Activated CD8-positive, alpha-beta T cell treated with anti-CD3 and anti-CD28 coated beads for 36 hours (primary cell): Measurements from ENCODE around the gene CENPS. TPM values are rescaled to one million over a fixed set of nuclear protein-coding genes. Genes with fewer than 3 reads are reported as not detected.

Experiments used
- ATAC-seq: fragments of 200-7000 bp; cut with Tn5 transposase; one replicate; pipeline ENCODE4 v1.10.0; 2021; ENCODE audit warnings: mild to moderate bottlenecking, moderate library complexity
- CTCF ChIA-PET: fragments of 350-600 bp; sonication (Branson Sonifier 250); formaldehyde crosslinking; loops from one replicate; lab custom pipeline; 2021; ENCODE audit warnings: antibody characterized with exemption; lab: Charles Lee
- POLR2A ChIA-PET: fragments of 350-600 bp; sonication (Branson Sonifier 250); formaldehyde crosslinking; loops from one replicate; lab custom pipeline; 2021; ENCODE audit warnings: antibody characterized with exemption; lab: Charles Lee
- DNase-seq: peaks from one replicate; pipeline ENCODE4 v3.0.0-alpha.2; 2020
- H3K27ac Mint-ChIP-seq: one replicate; pipeline ENCODE4 v1.8.0; 2021; ENCODE audit warnings: mild to moderate bottlenecking, mixed read lengths
- H3K27me3 Mint-ChIP-seq: one replicate; pipeline ENCODE4 v1.8.0; 2021; ENCODE audit warnings: mixed read lengths
- H3K36me3 Mint-ChIP-seq: one replicate; pipeline ENCODE4 v1.8.0; 2021; ENCODE audit warnings: low read depth, mixed read lengths
- H3K4me1 Mint-ChIP-seq: one replicate; pipeline ENCODE4 v1.8.0; 2021; ENCODE audit warnings: low read depth, mixed read lengths
- H3K4me3 Mint-ChIP-seq: one replicate; pipeline ENCODE4 v1.8.0; 2021; ENCODE audit warnings: mild to moderate bottlenecking, moderate library complexity, mixed read lengths
- H3K9me3 Mint-ChIP-seq: one replicate; pipeline ENCODE4 v1.8.0; 2021; ENCODE audit warnings: mixed read lengths
- intact Hi-C: fragments of 100-400 bp; cut with micrococcal nuclease; formaldehyde crosslinking; loops from one replicate; pipeline ENCODE4 v1.10.0; 2022
- total RNA-seq, 2 experiments: library from RNA; stranded (reverse); gene quantifications; one replicate each; pipeline ENCODE4 v1.2.3, GENCODE V29; 2021
- TF ChIP-seq, protein P1 (sequence below): fragments of 200-600 bp; IDR thresholded peaks from one replicate; pipeline ENCODE4 v1.8.0; 2022; ENCODE audit warnings: antibody characterized with exemption, mild to moderate bottlenecking

Gene CENPS
- total RNA-seq, 2 experiments from 2014 or later = 18.3 to 19.4 TPM

DNA sequence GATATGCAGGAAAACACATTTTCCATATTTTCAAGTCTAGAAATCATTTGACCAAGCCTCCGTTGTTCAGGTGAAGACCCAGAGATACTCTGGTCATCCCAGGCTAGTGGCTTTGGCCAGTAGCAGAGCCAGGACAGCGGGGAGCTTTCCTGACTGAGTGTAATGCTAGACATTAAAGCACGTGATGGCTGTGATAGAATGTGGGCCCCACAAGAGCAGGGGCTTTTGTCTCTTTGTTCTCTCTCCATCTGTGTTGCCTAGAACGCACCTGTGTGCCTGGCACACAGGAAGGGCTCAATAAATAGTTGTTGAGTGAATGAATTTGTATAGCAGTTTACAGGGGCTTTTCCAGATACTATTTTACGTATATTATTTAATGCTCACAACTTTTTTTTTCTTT, 10.6 kb downstream of the CENPS start:
- POLR2A ChIA-PET = no interaction called here
- Mint-ChIP-seq H3K4me3 (no peak overlapping the region), H3K36me3 (peaks cover 2% of the 10 kb centered on the region), H3K27me3 (no peaks in the 10 kb centered on the region), H3K9me3 (no peaks in the 10 kb centered on the region), H3K4me1 (no peaks in the 10 kb centered on the region), H3K27ac (no peak overlapping the region)
- DNase-seq (no peak), ATAC-seq (no peak)
- TF ChIP-seq, protein P1, sequence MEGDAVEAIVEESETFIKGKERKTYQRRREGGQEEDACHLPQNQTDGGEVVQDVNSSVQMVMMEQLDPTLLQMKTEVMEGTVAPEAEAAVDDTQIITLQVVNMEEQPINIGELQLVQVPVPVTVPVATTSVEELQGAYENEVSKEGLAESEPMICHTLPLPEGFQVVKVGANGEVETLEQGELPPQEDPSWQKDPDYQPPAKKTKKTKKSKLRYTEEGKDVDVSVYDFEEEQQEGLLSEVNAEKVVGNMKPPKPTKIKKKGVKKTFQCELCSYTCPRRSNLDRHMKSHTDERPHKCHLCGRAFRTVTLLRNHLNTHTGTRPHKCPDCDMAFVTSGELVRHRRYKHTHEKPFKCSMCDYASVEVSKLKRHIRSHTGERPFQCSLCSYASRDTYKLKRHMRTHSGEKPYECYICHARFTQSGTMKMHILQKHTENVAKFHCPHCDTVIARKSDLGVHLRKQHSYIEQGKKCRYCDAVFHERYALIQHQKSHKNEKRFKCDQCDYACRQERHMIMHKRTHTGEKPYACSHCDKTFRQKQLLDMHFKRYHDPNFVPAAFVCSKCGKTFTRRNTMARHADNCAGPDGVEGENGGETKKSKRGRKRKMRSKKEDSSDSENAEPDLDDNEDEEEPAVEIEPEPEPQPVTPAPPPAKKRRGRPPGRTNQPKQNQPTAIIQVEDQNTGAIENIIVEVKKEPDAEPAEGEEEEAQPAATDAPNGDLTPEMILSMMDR = no peak
- intact Hi-C loops = no loop called here
- CTCF ChIA-PET = interaction anchor here (1.3 kb wide), 1 partner anchor 231 kb away, joined by 3 read pairs; no protein-coding TSS in a partner anchor

DNA sequence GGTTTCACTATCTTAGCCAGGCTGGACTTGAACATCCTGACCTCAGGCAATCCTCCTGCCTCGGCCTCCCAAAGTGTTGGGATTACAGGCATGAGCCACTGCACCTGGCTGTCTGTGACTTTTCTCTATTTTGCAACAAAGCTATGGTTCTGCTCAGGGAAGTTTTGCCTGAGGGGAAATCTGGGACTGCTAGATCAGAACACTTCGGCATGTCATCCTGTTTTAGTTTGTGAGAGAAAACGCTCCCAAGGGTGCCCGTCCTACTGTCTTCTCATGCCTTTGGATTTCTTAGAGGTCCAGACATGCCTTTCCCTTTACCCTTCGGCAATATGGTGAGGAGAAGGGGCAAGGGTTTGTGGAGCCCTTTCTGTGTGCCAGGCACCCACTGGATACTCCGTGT, 14.0 kb downstream of the CENPS start:
- Mint-ChIP-seq H3K4me1 (no peaks in the 10 kb centered on the region), H3K9me3 (no peaks in the 10 kb centered on the region), H3K4me3 (no peak overlapping the region), H3K27me3 (no peaks in the 10 kb centered on the region), H3K36me3 (peaks cover 2% of the 10 kb centered on the region), H3K27ac (no peak overlapping the region)
- no peak for DNase-seq
- TF ChIP-seq, protein P1 = no peak
- ChIA-PET CTCF (no interaction called here), POLR2A (no interaction called here)
- intact Hi-C loops = no loop called here
- ATAC-seq = no peak

DNA sequence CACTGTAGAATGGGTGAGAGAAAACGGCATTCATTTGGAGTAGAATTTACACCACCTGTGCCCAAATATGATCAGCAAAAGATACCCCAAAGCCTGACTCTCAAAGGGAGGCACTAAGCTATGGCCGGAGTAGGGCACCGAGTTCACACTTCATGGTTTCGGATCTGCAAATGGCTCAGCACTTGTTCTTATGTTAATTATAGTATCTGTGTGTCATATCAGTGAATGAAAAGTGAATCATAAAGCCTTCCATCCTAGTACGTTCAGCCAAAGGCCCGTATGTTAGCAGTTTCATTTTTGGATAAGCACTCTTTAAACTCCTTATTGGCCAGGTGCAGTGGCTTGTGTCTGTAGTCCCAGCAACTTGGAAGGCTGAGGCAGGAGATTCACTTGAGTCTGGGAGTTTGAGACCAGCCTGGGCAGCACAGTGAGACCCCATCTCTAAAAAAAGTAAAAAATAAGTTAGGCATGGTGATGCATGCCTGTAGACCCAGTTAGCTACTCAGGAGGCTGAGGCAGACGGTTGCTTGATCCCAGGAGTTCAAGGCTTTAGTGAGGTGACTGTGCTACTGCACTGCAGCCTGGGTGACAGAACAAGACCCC, 14.7 kb downstream of the CENPS start:
- TF ChIP-seq, protein P1 = no peak
- ChIA-PET CTCF (no interaction called here), POLR2A (no interaction called here)
- DNase-seq (no peak), ATAC-seq (peak; percentile 34)
- Mint-ChIP-seq H3K9me3 (no peaks in the 10 kb centered on the region), H3K4me1 (no peaks in the 10 kb centered on the region), H3K27me3 (no peaks in the 10 kb centered on the region), H3K27ac (no peak overlapping the region), H3K36me3 (peaks cover 2% of the 10 kb centered on the region), H3K4me3 (no peak overlapping the region)
- intact Hi-C loops = no loop called here

DNA sequence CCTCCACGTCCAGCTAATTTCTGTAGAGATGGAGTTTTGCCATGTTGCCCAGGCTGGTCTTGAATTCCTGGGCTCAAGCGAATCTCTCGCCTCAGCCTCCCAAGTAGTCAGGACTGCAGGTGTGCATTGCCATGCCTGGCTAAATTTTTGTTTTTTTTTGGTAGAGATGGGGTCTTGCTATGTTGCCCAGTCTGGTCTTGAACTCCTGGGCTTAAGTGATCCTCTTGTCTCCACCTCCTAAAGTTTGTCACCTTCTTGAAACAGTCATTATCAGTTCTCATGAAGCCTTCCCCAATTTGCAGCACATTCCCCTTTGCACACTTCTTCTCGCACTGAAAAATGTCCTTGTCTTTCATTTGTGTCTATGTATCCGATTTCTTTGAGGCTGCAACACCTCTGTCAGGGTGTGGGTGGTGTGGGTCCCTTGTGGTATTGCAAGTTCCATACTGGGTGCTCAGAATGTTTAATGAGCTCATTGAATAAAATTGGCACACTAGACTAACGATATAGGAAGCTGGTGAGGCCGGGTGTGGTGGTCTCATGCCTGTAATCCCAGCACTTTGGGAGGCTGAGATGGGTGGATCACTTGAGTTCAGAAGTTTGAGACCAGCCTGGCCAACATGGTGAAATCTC, 16.7 kb downstream of the CENPS start:
- Mint-ChIP-seq H3K4me3 (no peak overlapping the region), H3K4me1 (no peaks in the 10 kb centered on the region), H3K27ac (no peak overlapping the region), H3K9me3 (no peaks in the 10 kb centered on the region), H3K27me3 (no peaks in the 10 kb centered on the region), H3K36me3 (peaks cover 2% of the 10 kb centered on the region)
- ChIA-PET CTCF (interaction anchor here (0.6 to 1.6 kb wide), 2 partner anchors 48 to 702 kb away, joined by 3 read pairs; no protein-coding TSS in a partner anchor), POLR2A (interaction anchor here (1.7 kb wide), 1 partner anchor 13 kb away, joined by 5 read pairs; no protein-coding TSS in a partner anchor)
- no peak for DNase-seq
- TF ChIP-seq, protein P1 = no peak
- no peak for ATAC-seq
- intact Hi-C loops = no loop called here

DNA sequence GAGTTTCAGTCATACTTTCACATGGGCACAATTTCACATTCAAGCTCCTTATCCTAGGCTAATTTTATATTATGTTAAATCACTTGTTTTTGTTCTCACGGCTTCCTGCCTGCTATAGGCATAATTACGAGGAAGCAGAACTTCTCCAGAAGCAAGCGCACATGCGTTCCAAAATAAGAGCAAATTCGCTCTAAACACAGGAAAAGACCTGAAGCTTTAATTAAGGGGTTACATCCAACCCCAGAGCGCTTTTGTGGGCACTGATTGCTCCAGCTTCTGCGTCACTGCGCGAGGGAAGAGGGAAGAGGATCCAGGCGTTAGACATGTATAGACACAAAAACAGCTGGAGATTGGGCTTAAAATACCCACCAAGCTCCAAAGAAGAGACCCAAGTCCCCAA, 19.5 kb downstream of the CENPS start, which contains the start of gene CORT:
Gene CORT, plus strand, starts transcription at position 281 of the 400 bp plus-strand sequence. CDS start 193 bp downstream, outside the sequence.
- ATAC-seq (no peak), DNase-seq (no peak)
- POLR2A ChIA-PET = interaction anchor here (0.7 to 1.8 kb wide), 2 partner anchors 13 to 563 kb away, joined by 3 to 7 read pairs; no protein-coding TSS in a partner anchor
- Mint-ChIP-seq H3K9me3 (no peaks in the 10 kb centered on the region), H3K27ac (no peak within 1 kb of the TSS), H3K27me3 (no peaks in the 10 kb centered on the region), H3K36me3 (peaks cover 2% of the 10 kb centered on the region), H3K4me1 (no peaks in the 10 kb centered on the region), H3K4me3 (no peak within 1 kb of the TSS)
- intact Hi-C loops = no loop called here
- TF ChIP-seq, protein P1 = no peak
- CTCF ChIA-PET = interaction anchor here (1.1 kb wide), 1 partner anchor 46 kb away, joined by 6 read pairs; no protein-coding TSS in a partner anchor
